ENCODE data around the gene CEMIP. TPM values are rescaled to one million over a fixed set of nuclear protein-coding genes. Genes with fewer than 3 reads are reported as not detected.

CEMIP gene
- total RNA-seq, 1 experiment from 2014 or later, result 0.07 TPM

DNA sequence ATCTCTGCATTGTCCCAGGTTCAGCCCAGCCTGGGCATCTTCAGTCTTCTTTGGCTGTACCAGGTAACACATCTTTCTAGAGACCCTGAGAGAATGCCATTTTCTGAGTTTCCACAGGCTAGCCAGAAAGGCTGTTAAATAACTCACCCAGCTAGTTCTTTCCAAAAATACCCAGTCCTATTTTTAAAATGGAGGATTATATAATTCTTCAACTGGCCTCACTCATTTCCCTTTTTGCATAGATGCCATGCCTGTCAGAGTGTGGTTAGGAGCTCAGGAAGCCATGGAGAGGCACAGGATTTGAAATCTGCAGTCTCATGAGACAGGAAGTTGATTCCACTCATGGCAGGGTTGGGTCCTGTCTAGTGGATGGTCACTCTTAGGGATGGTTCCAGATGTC is 39.8 kb downstream of the CEMIP start:
- POLR2A ChIA-PET, result no interaction called here
- CTCF ChIA-PET, result no interaction called here

DNA sequence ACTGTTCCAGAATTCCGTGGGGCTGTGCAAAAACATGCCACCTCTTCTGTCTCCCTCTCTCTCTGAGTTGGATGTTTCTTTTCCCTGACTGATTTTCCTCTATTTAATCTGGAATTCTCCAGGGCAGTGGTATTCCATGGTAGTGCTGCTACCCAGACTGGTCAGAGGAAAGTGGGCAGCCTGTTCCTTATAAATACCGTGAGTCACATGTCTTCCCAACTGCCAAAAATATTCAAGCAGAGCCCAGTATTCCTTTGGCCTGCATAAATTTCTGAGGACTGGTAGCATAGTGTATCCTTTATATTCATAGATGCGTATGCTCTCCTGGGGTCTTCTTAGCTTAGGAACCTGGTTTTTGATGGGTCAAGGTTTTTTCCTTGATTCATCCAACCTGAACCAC is 40.9 kb downstream of the CEMIP start:
- H3K36me3 ChIP-seq (ENCODE audit: control insufficient read depth, insufficient read depth, low read length), result no peaks in the 10 kb centered on the region
- Mint-ChIP-seq H3K36me3 (ENCODE audit: insufficient read depth, unreplicated experiment) (no peaks in the 10 kb centered on the region), H3K27ac (ENCODE audit: unreplicated experiment) (no peak overlapping the region), H3K27me3 (ENCODE audit: insufficient read depth, unreplicated experiment) (peaks cover 11% of the 10 kb centered on the region), H3K4me1 (ENCODE audit: low read depth, unreplicated experiment) (peaks cover 5% of the 10 kb centered on the region), H3K4me3 (ENCODE audit: unreplicated experiment) (no peak overlapping the region), H3K9me3 (ENCODE audit: unreplicated experiment) (no peaks in the 10 kb centered on the region)
- TF ChIP-seq, protein P1, sequence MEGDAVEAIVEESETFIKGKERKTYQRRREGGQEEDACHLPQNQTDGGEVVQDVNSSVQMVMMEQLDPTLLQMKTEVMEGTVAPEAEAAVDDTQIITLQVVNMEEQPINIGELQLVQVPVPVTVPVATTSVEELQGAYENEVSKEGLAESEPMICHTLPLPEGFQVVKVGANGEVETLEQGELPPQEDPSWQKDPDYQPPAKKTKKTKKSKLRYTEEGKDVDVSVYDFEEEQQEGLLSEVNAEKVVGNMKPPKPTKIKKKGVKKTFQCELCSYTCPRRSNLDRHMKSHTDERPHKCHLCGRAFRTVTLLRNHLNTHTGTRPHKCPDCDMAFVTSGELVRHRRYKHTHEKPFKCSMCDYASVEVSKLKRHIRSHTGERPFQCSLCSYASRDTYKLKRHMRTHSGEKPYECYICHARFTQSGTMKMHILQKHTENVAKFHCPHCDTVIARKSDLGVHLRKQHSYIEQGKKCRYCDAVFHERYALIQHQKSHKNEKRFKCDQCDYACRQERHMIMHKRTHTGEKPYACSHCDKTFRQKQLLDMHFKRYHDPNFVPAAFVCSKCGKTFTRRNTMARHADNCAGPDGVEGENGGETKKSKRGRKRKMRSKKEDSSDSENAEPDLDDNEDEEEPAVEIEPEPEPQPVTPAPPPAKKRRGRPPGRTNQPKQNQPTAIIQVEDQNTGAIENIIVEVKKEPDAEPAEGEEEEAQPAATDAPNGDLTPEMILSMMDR (IDR thresholded peaks at IDR 0.05; ENCODE audit: insufficient read depth in 1 of 2, low read depth in 1 of 2, low read length in 1 of 2, severe bottlenecking in 1 of 2, unreplicated experiment in 1 of 2), result no peak
- POLR2A ChIA-PET, result no interaction called here
- DNase-seq, result no peak
- no peak overlapping the region for H3K4me3 ChIP-seq (ENCODE audit: low read depth, low read length)
- BruUV-seq (replicated peaks), result no TSS peak
- intact Hi-C loops (cut with micrococcal nuclease; ENCODE audit: unreplicated experiment), result no loop called here
- no peaks in the 10 kb centered on the region for H3K27me3 ChIP-seq (replicated peaks; ENCODE audit: control insufficient read depth, insufficient read depth, low read length)
- H3K4me1 ChIP-seq, result no peaks in the 10 kb centered on the region
- CTCF ChIA-PET, result no interaction called here
- no peaks in the 10 kb centered on the region for H3K9me3 ChIP-seq

More for the DNA sequence above, 39.8 kb downstream of the CEMIP start:
- no peaks in the 10 kb centered on the region for H3K9me3 ChIP-seq
- H3K4me1 ChIP-seq, result no peaks in the 10 kb centered on the region
- Mint-ChIP-seq H3K27me3 (ENCODE audit: insufficient read depth, unreplicated experiment) (peaks cover 11% of the 10 kb centered on the region), H3K4me3 (ENCODE audit: unreplicated experiment) (no peak overlapping the region), H3K9me3 (ENCODE audit: unreplicated experiment) (no peaks in the 10 kb centered on the region), H3K36me3 (ENCODE audit: insufficient read depth, unreplicated experiment) (no peaks in the 10 kb centered on the region), H3K4me1 (ENCODE audit: low read depth, unreplicated experiment) (peaks cover 5% of the 10 kb centered on the region), H3K27ac (ENCODE audit: unreplicated experiment) (no peak overlapping the region)
- intact Hi-C loops (cut with micrococcal nuclease; ENCODE audit: unreplicated experiment), result no loop called here
- no peaks in the 10 kb centered on the region for H3K27me3 ChIP-seq (replicated peaks; ENCODE audit: control insufficient read depth, insufficient read depth, low read length)
- no peaks in the 10 kb centered on the region for H3K36me3 ChIP-seq (ENCODE audit: control insufficient read depth, insufficient read depth, low read length)
- DNase-seq, result no peak
- no TSS peak for BruUV-seq (replicated peaks)
- TF ChIP-seq, protein P1 (IDR thresholded peaks at IDR 0.05; ENCODE audit: insufficient read depth in 1 of 2, low read depth in 1 of 2, low read length in 1 of 2, severe bottlenecking in 1 of 2, unreplicated experiment in 1 of 2), result no peak
- H3K4me3 ChIP-seq (ENCODE audit: low read depth, low read length), result no peak overlapping the region

DNA sequence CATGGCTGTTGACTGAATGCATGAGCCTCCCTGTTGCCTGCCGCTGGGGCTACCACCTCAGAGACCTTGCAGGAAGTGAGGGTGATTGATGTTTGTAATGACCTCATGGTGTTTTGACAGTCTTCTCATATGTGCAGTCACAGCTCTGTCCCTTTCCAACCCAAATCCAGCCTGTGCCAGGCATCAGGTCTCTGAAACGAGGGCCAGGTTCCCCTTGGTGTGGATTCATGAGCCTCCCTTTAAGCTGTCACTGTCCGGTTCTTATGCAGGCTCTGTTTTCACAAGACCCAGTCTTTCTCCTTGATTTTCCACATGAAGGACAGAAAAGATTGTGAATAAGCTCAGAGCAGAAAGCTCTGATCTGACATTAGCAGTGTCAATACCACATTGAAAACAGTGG is 43.1 kb downstream of the CEMIP start:
- TF ChIP-seq, protein P1 (IDR thresholded peaks at IDR 0.05; ENCODE audit: insufficient read depth in 1 of 2, low read depth in 1 of 2, low read length in 1 of 2, severe bottlenecking in 1 of 2, unreplicated experiment in 1 of 2), result no peak
- DNase-seq, result no peak
- Mint-ChIP-seq H3K4me1 (ENCODE audit: low read depth, unreplicated experiment) (no peaks in the 10 kb centered on the region), H3K27me3 (ENCODE audit: insufficient read depth, unreplicated experiment) (no peaks in the 10 kb centered on the region), H3K4me3 (ENCODE audit: unreplicated experiment) (no peak overlapping the region), H3K9me3 (ENCODE audit: unreplicated experiment) (no peaks in the 10 kb centered on the region), H3K36me3 (ENCODE audit: insufficient read depth, unreplicated experiment) (no peaks in the 10 kb centered on the region), H3K27ac (ENCODE audit: unreplicated experiment) (no peak overlapping the region)
- no peak overlapping the region for H3K4me3 ChIP-seq (ENCODE audit: low read depth, low read length)
- H3K4me1 ChIP-seq, result no peaks in the 10 kb centered on the region
- H3K27me3 ChIP-seq (replicated peaks; ENCODE audit: control insufficient read depth, insufficient read depth, low read length), result no peaks in the 10 kb centered on the region
- ChIA-PET CTCF (no interaction called here), POLR2A (no interaction called here)
- no peaks in the 10 kb centered on the region for H3K36me3 ChIP-seq (ENCODE audit: control insufficient read depth, insufficient read depth, low read length)
- H3K9me3 ChIP-seq, result no peaks in the 10 kb centered on the region
- intact Hi-C loops (cut with micrococcal nuclease; ENCODE audit: unreplicated experiment), result no loop called here
- BruUV-seq (replicated peaks), result no TSS peak
